Ectodermal cell (in vitro differentiated cells): Measurements from ENCODE around the gene TNIK.

ENCODE experiments used
- H3K27ac ChIP-seq: 2 replicates; pipeline ENCODE4 v1.7.0; 2013; ENCODE audit warnings: mild to moderate bottlenecking, low read depth, low read length; ENCODE audit not compliant: insufficient read depth, poor library complexity, severe bottlenecking
- H3K27me3 ChIP-seq: 2 replicates; pipeline ENCODE4 v1.7.0; 2013; ENCODE audit warnings: mild to moderate bottlenecking, low read length; ENCODE audit not compliant: insufficient read depth, control insufficient read depth, poor library complexity, severe bottlenecking
- H3K36me3 ChIP-seq: one replicate; pipeline ENCODE4 v1.7.0; 2013; ENCODE audit warnings: low read length; ENCODE audit not compliant: control insufficient read depth, insufficient read depth
- H3K4me1 ChIP-seq: one replicate; pipeline ENCODE4 v1.7.0; 2013; ENCODE audit warnings: low read length; ENCODE audit not compliant: control insufficient read depth, insufficient read depth
- H3K4me3 ChIP-seq: 2 replicates; pipeline ENCODE4 v1.7.0; 2013; ENCODE audit warnings: low read depth, low read length, control low read depth; ENCODE audit not compliant: insufficient read depth
- H3K9me3 ChIP-seq: 2 replicates; pipeline ENCODE4 v1.7.0; 2013; ENCODE audit warnings: mild to moderate bottlenecking, low read length, moderate library complexity; ENCODE audit not compliant: control insufficient read depth
- WGBS, 2 experiments: methylation state at CpG; one replicate each; pipeline ENCODE4 v1.1.7; 2013; ENCODE audit warnings: missing lambda C conversion rate in 2 of 2; 5-methylcytosine and 5-hydroxymethylcytosine counted together

TNIK gene

GRCh38 chr3:171135549-171135948 is 324.7 kb downstream of the TNIK start:
- no peaks in the 10 kb centered on the region for H3K27me3 ChIP-seq
- no peaks in the 10 kb centered on the region for H3K9me3 ChIP-seq
- peaks cover 4% of the 10 kb centered on the region for H3K4me1 ChIP-seq
- no peak overlapping the region for H3K4me3 ChIP-seq
- WGBS, 2 experiments: 97% methylated on average over 1 of the region's 1 CpG
- no peak overlapping the region for H3K27ac ChIP-seq
- no peaks in the 10 kb centered on the region for H3K36me3 ChIP-seq

GRCh38 chr3:171133796-171134569 is 326.2 kb downstream of the TNIK start:
- no peaks in the 10 kb centered on the region for H3K4me1 ChIP-seq
- WGBS, 2 experiments: 90 to 93% methylated on average over 4 to 5 of the region's 5 CpGs
- H3K4me3 ChIP-seq: no peak overlapping the region
- H3K36me3 ChIP-seq: no peaks in the 10 kb centered on the region
- no peak overlapping the region for H3K27ac ChIP-seq
- H3K27me3 ChIP-seq: no peaks in the 10 kb centered on the region
- no peaks in the 10 kb centered on the region for H3K9me3 ChIP-seq

GRCh38 chr3:171133337-171133736 is 326.9 kb downstream of the TNIK start:
- H3K4me3 ChIP-seq: no peak overlapping the region
- 93 to 98% methylated on average over 4 to 5 of the region's 5 CpGs for WGBS, 2 experiments
- no peaks in the 10 kb centered on the region for H3K9me3 ChIP-seq
- H3K27ac ChIP-seq: no peak overlapping the region
- no peaks in the 10 kb centered on the region for H3K36me3 ChIP-seq
- H3K4me1 ChIP-seq: no peaks in the 10 kb centered on the region
- no peaks in the 10 kb centered on the region for H3K27me3 ChIP-seq

- H3K4me3 ChIP-seq: no peak overlapping the region
- H3K9me3 ChIP-seq: no peaks in the 10 kb centered on the region
- H3K36me3 ChIP-seq: no peaks in the 10 kb centered on the region
- WGBS, 2 experiments: 88 to 93% methylated on average over 4 of the region's 4 CpGs
- no peak overlapping the region for H3K27ac ChIP-seq
- no peaks in the 10 kb centered on the region for H3K27me3 ChIP-seq
- no peaks in the 10 kb centered on the region for H3K4me1 ChIP-seq
Observed at GRCh38 chr3:171132873-171133272, 327.3 kb downstream of the TNIK start.

GRCh38 chr3:171129827-171130226 is 330.4 kb downstream of the TNIK start:
- H3K4me3 ChIP-seq: no peak overlapping the region
- H3K4me1 ChIP-seq: no peaks in the 10 kb centered on the region
- H3K9me3 ChIP-seq: no peaks in the 10 kb centered on the region
- no peaks in the 10 kb centered on the region for H3K27me3 ChIP-seq
- H3K27ac ChIP-seq: no peak overlapping the region
- 82 to 86% methylated on average over 2 of the region's 2 CpGs for WGBS, 2 experiments
- no peaks in the 10 kb centered on the region for H3K36me3 ChIP-seq

GRCh38 chr3:171127611-171128010 is 332.6 kb downstream of the TNIK start:
- Histone ChIP-seq H3K36me3 (no peaks in the 10 kb centered on the region), H3K27me3 (no peaks in the 10 kb centered on the region), H3K4me3 (no peak overlapping the region), H3K27ac (no peak overlapping the region), H3K4me1 (no peaks in the 10 kb centered on the region), H3K9me3 (no peaks in the 10 kb centered on the region)
- WGBS, 2 experiments: 79 to 88% methylated on average over 1 of the region's 1 CpG

- Histone ChIP-seq H3K36me3 (no peaks in the 10 kb centered on the region), H3K4me1 (no peaks in the 10 kb centered on the region), H3K27me3 (no peaks in the 10 kb centered on the region), H3K4me3 (no peak overlapping the region), H3K27ac (no peak overlapping the region), H3K9me3 (no peaks in the 10 kb centered on the region)
- 94 to 96% methylated on average over 7 of the region's 7 CpGs for WGBS, 2 experiments
Observed at GRCh38 chr3:171126478-171127209, 333.6 kb downstream of the TNIK start.

- Histone ChIP-seq H3K27me3 (no peaks in the 10 kb centered on the region), H3K9me3 (no peaks in the 10 kb centered on the region), H3K27ac (no peak overlapping the region), H3K4me1 (no peaks in the 10 kb centered on the region), H3K36me3 (no peaks in the 10 kb centered on the region), H3K4me3 (no peak overlapping the region)
- 100% methylated on average over 1 of the region's 1 CpG for WGBS, 2 experiments
Observed at GRCh38 chr3:171125010-171125409, 335.2 kb downstream of the TNIK start.

- H3K36me3 ChIP-seq: no peaks in the 10 kb centered on the region
- H3K4me3 ChIP-seq: no peak overlapping the region
- no peaks in the 10 kb centered on the region for H3K4me1 ChIP-seq
- H3K27ac ChIP-seq: no peak overlapping the region
- no peaks in the 10 kb centered on the region for H3K27me3 ChIP-seq
- no peaks in the 10 kb centered on the region for H3K9me3 ChIP-seq
Observed at GRCh38 chr3:171123915-171124314, 336.3 kb downstream of the TNIK start.

- H3K36me3 ChIP-seq: no peaks in the 10 kb centered on the region
- 93 to 96% methylated on average over 2 of the region's 2 CpGs for WGBS, 2 experiments
Observed at GRCh38 chr3:171122861-171123260, 337.3 kb downstream of the TNIK start.

More at GRCh38 chr3:171122861-171123260, 337.3 kb downstream of the TNIK start:
- Histone ChIP-seq H3K27ac (no peak overlapping the region), H3K9me3 (no peaks in the 10 kb centered on the region), H3K27me3 (no peaks in the 10 kb centered on the region), H3K4me3 (no peak overlapping the region), H3K4me1 (no peaks in the 10 kb centered on the region)
